Activated CD4-positive, alpha-beta T cell treated with anti-CD3 and anti-CD28 coated beads, Interleukin-10, Interleukin-2, amounts not matched to agents 100 ng/mL and 50 ng/mL, durations not matched to agents 16 hours and 8 hours (primary cell): ENCODE measurements around the gene XPO5.
"Not testable (repeated sequence)": the region's sequence is repeated elsewhere in the genome, so short reads cannot be mapped to it uniquely, and the experiment has no call there.

Experiments
- DNase-seq: peaks from one replicate; pipeline ENCODE4 v3.0.0-alpha.2; 2020

Gene XPO5

GRCh38 chr6:43575772-43576551 lies at the start of gene XPO5, which contains the start of gene POLH:
XPO5 (minus strand) TSS chr6:43576038; CDS start chr6:43575864, 174 bp downstream.
POLH (plus strand) TSS chr6:43576185; CDS start chr6:43582320, 6,135 bp downstream.
- DNase-seq = peak; percentile 95

- no peak for DNase-seq
These were observed 49.7 kb upstream of the XPO5 start for GRCh38 chr6:43625393-43625992.

GRCh38 chr6:43624786-43625288 lies 49.0 kb upstream of the XPO5 start:
- no peak for DNase-seq

GRCh38 chr6:43623880-43624785 lies 48.3 kb upstream of the XPO5 start:
- no peak for DNase-seq

- DNase-seq = no peak
These were observed 46.7 kb upstream of the XPO5 start for GRCh38 chr6:43622541-43622940.

- DNase-seq = no peak
These were observed 46.0 kb upstream of the XPO5 start for GRCh38 chr6:43621836-43622180.

GRCh38 chr6:43621078-43621835 lies 45.4 kb upstream of the XPO5 start:
- no peak for DNase-seq

GRCh38 chr6:43616725-43617472 lies 41.1 kb upstream of the XPO5 start:
- DNase-seq = no peak

GRCh38 chr6:43614396-43614730 lies 38.5 kb upstream of the XPO5 start:
- no peak for DNase-seq

GRCh38 chr6:43613721-43614395 lies 38.0 kb upstream of the XPO5 start:
- DNase-seq = no peak

- DNase-seq = no peak
These were observed 34.6 kb upstream of the XPO5 start for GRCh38 chr6:43610431-43610830.

GRCh38 chr6:43609402-43609801 lies 33.6 kb upstream of the XPO5 start:
- no peak for DNase-seq

GRCh38 chr6:43608807-43609206 lies 33.0 kb upstream of the XPO5 start:
- DNase-seq = no peak

GRCh38 chr6:43608310-43608763 lies 32.5 kb upstream of the XPO5 start:
- DNase-seq = peak; percentile 55

- DNase-seq = no peak
These were observed 30.2 kb upstream of the XPO5 start for GRCh38 chr6:43606019-43606418.

- DNase-seq = no peak
These were observed 28.3 kb upstream of the XPO5 start for GRCh38 chr6:43604174-43604573.

- DNase-seq = no peak
These were observed 24.8 kb upstream of the XPO5 start for GRCh38 chr6:43600595-43600994.

- DNase-seq = no peak
These were observed 18.1 kb upstream of the XPO5 start for GRCh38 chr6:43593938-43594337.

GRCh38 chr6:43589564-43589963 lies 13.7 kb upstream of the XPO5 start:
- DNase-seq = not testable (repeated sequence)

GRCh38 chr6:43588194-43588593 lies 12.4 kb upstream of the XPO5 start:
- DNase-seq = no peak

- DNase-seq = peak; percentile 29
These were observed 9.2 kb upstream of the XPO5 start for GRCh38 chr6:43584892-43585570.
